MM.1S (cell line): ENCODE data around the gene POLR2E.

ENCODE experiments used
- DNase-seq: peaks from one replicate; pipeline ENCODE4 v3.0.0-alpha.2; 2015
- H2AFZ ChIP-seq: fragments of 300-600 bp; sonication (generic); 2 replicates; pipeline ENCODE4 v1.6.0; 2016; ENCODE audit warnings: antibody characterized with exemption, low read length
- H3F3A ChIP-seq: fragments of 300-600 bp; sonication (generic); 2 replicates; pipeline ENCODE4 v1.6.1; 2016; ENCODE audit warnings: mild to moderate bottlenecking, antibody characterized with exemption, low read length, moderate library complexity, mixed read lengths; ENCODE audit not compliant: insufficient read depth
- H3K27ac ChIP-seq: fragments of 300-600 bp; sonication (generic); 2 replicates; pipeline ENCODE4 v1.5.1; 2016; ENCODE audit warnings: mild to moderate bottlenecking, low read length
- H3K27me3 ChIP-seq: fragments of 300-600 bp; sonication (generic); replicated peaks from 2 replicates; pipeline ENCODE4 v1.6.0; 2016; ENCODE audit warnings: low read length; ENCODE audit not compliant: insufficient read depth
- H3K36me3 ChIP-seq: fragments of 300-600 bp; sonication (generic); replicated peaks from 2 replicates; pipeline ENCODE4 v1.6.1; 2016; ENCODE audit warnings: mild to moderate bottlenecking, low read length, mixed read lengths; ENCODE audit not compliant: insufficient read depth
- H3K4me1 ChIP-seq: fragments of 300-600 bp; sonication (generic); 2 replicates; pipeline ENCODE4 v1.6.1; 2016; ENCODE audit warnings: low read length, mixed read lengths
- H3K4me2 ChIP-seq: fragments of 300-600 bp; sonication (generic); 2 replicates; pipeline ENCODE4 v1.6.0; 2016; ENCODE audit warnings: low read depth, low read length
- H3K4me3 ChIP-seq: fragments of 300-600 bp; sonication (generic); 2 replicates; pipeline ENCODE4 v1.5.1; 2016; ENCODE audit warnings: low read length, mixed read lengths
- H3K79me2 ChIP-seq: fragments of 300-600 bp; sonication (generic); 2 replicates; pipeline ENCODE4 v1.6.1; 2016; ENCODE audit warnings: mixed run types, low read length, mixed read lengths
- H3K9ac ChIP-seq: fragments of 300-600 bp; sonication (generic); 2 replicates; pipeline ENCODE4 v1.6.1; 2016; ENCODE audit warnings: low read length, mixed read lengths
- H3K9me2 ChIP-seq: fragments of 300-600 bp; sonication (generic); replicated peaks from 2 replicates; pipeline ENCODE4 v1.6.1; 2016; ENCODE audit warnings: mild to moderate bottlenecking, low read length, mixed read lengths; ENCODE audit not compliant: insufficient read depth
- H3K9me3 ChIP-seq: fragments of 300-600 bp; sonication (generic); replicated peaks from 2 replicates; pipeline ENCODE4 v1.6.1; 2016; ENCODE audit warnings: mild to moderate bottlenecking, low read length, mixed read lengths; ENCODE audit not compliant: insufficient read depth
- H4K20me1 ChIP-seq: fragments of 300-600 bp; sonication (generic); 2 replicates; pipeline ENCODE4 v1.6.1; 2016; ENCODE audit warnings: mild to moderate bottlenecking, low read length, moderate library complexity, mixed read lengths; ENCODE audit not compliant: insufficient read depth
- EZH2 ChIP-seq: fragments of 300-600 bp; sonication (generic); optimal IDR thresholded peaks from 2 replicates; pipeline ENCODE3; 2017; ENCODE audit warnings: low read depth, mild to moderate bottlenecking, antibody characterized with exemption, low read length, mixed read lengths
- EZH2phosphoT487 ChIP-seq: fragments of 300-600 bp; sonication (generic); IDR thresholded peaks from 2 replicates; pipeline ENCODE4 v1.6.1; 2018; ENCODE audit warnings: antibody characterized with exemption, low read length
- TF ChIP-seq, protein P1 (sequence below): fragments of 300-600 bp; sonication (generic); IDR thresholded peaks from 2 replicates; pipeline ENCODE4 v1.5.1; 2016; ENCODE audit warnings: antibody characterized with exemption, low read length, mixed read lengths

POLR2E gene

DNA sequence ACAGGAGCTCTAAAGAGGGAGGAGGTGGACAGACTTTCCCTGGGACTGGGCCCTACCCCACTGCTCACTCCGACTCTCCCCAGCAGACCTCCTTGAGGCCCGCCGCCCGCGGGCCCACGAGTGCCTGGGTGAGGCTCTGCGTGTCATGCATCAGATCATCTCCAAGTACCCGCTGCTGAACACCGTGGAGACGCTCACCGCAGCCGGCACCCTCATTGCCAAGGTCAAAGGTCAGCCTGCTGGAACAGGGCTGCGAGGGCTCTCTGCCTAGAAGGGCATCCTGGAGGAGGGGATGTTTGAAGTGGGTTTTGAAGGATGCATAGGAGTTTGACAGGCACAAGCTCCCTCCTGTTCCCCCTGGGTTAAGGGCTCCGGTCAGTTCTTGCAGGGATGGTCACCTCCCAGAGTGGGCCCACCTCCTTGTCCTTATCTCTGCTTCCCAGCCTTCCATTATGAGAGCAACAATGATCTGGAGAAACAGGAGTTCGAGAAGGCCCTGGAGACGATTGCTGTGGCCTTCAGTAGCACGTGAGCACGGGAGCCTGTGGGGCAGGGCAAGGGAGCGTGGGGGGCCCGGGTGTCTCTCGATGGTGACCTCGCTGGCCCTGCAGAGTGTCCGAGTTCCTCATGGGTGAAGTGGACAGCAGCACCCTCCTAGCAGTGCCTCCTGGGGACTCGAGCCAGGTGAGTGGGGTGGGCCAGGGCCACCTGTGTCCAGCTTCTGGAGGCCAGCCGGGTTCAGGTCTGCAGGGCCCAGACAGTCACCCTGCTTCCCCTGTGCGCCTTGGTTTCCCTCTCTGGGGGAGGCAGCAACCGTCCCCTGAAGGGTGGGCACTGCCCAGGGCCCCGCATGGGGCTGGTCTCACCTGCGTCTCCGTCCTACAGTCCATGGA, 21.9 kb downstream of the POLR2E start:
- H3F3A ChIP-seq: peaks cover 49% of the 10 kb centered on the region

DNA sequence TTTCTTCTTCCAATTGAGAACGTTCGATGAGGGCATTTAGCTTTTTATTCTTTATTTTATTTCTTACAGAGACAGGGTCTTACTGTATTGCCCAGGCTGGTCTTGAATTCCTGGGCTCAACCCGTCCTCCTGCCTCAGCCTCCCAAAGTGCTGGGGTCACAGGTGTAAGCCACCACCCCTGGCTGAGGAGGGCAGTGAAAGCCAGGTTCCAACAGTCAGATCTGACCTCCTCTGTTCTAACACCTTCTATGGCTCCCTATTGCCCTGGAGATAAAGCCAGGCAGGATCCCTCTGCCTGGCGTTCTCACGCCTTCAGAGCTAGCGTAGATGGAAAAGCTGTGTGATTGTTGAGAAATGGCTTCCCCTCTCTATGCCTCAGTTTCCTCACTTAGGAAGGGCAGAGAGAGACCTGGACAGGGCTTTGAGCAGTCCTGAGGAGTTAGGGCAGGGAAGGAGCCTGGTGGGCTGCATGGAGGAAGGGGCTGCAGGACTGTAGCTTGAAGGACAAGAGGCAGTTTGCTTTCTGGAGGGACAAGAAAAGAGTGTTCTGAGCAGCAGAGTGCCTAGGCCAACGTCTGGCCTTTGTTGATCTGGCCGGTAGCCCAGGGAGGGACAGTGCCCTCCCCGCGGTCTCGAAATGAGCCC, 22.7 kb downstream of the POLR2E start:
- H2AFZ ChIP-seq: no peak overlapping the region
- peaks cover 84% of the 10 kb centered on the region for H3K79me2 ChIP-seq
- no peak overlapping the region for H3K9ac ChIP-seq
- TF ChIP-seq, protein P1, sequence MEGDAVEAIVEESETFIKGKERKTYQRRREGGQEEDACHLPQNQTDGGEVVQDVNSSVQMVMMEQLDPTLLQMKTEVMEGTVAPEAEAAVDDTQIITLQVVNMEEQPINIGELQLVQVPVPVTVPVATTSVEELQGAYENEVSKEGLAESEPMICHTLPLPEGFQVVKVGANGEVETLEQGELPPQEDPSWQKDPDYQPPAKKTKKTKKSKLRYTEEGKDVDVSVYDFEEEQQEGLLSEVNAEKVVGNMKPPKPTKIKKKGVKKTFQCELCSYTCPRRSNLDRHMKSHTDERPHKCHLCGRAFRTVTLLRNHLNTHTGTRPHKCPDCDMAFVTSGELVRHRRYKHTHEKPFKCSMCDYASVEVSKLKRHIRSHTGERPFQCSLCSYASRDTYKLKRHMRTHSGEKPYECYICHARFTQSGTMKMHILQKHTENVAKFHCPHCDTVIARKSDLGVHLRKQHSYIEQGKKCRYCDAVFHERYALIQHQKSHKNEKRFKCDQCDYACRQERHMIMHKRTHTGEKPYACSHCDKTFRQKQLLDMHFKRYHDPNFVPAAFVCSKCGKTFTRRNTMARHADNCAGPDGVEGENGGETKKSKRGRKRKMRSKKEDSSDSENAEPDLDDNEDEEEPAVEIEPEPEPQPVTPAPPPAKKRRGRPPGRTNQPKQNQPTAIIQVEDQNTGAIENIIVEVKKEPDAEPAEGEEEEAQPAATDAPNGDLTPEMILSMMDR: no peak
- TF ChIP-seq EZH2phosphoT487 (no peak), EZH2 (no peak)
- peaks cover 22% of the 10 kb centered on the region for H3K4me1 ChIP-seq
- H3K4me3 ChIP-seq: no peak overlapping the region
- no peak overlapping the region for H3K27ac ChIP-seq
- H3K27me3 ChIP-seq: no peaks in the 10 kb centered on the region
- DNase-seq: no peak
- H3K9me3 ChIP-seq: no peaks in the 10 kb centered on the region
- peaks cover 6% of the 10 kb centered on the region; the same call in 1 of the 2 replicates for H3K36me3 ChIP-seq
- no peaks in the 10 kb centered on the region for H3K9me2 ChIP-seq
- H3K4me2 ChIP-seq: no peak overlapping the region
- 0 out of 2 replicates have a peak, but pooled peaks cover 5% of the 10 kb centered on the region for H4K20me1 ChIP-seq
- H3F3A ChIP-seq: peaks cover 57% of the 10 kb centered on the region

More for the DNA sequence above, 21.9 kb downstream of the POLR2E start:
- TF ChIP-seq EZH2 (no peak), EZH2phosphoT487 (no peak)
- TF ChIP-seq, protein P1: no peak
- no peak for DNase-seq
- Histone ChIP-seq H3K9me2 (no peaks in the 10 kb centered on the region), H3K36me3 (peaks cover 6% of the 10 kb centered on the region), H3K27me3 (no peaks in the 10 kb centered on the region), H3K9me3 (no peaks in the 10 kb centered on the region), H3K27ac (no peak overlapping the region), H3K9ac (no peak overlapping the region), H3K4me2 (no peak overlapping the region), H3K4me3 (no peak overlapping the region), H4K20me1 (0 out of 2 replicates have a peak, but pooled peaks cover 5% of the 10 kb centered on the region), H2AFZ (no peak overlapping the region), H3K79me2 (peaks cover 83% of the 10 kb centered on the region), H3K4me1 (peaks cover 26% of the 10 kb centered on the region)

DNA sequence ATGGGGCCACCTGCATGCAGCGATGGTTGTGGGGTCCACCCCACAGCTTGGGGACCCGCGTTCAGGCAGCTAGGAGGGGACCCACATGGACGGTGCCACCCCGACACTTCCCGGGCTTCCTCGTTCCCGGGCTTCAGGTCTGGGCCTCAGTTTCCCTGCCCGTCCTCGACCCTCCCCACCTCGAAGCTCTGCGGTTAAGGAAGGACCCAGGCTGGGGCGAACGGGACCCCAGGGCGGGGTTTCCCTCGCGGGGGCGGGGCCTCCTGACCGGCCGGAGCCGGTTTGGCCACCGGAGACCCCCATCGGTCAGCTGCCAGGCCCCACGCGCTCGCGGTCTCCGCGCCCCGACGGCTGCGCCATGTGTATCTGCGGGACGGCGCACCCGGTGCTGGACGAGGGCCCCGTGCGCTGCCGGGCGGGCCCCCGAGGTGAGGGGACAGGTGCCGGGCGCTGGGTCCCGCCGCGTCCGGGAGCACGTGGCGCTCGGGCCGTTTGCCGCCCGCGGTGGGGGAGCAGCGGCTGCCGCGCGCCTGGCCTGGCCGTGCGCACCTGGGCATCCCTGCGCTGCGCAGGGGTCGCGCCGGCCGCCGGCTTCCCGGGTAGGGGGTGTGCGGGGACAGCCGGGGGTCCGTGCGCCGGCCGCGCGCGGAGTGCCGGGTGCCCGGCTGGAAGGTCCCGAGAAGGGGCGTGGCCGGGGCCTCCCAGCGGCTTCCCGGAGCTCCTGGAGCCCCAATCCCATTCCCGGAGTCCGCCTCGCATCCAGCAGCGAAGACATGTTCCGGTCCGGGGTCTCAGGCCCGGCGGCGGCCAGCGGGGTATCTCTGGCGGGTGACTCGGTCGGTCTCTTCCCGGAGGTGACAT, 24.0 kb downstream of the POLR2E start:
- Histone ChIP-seq H3K9ac (no peak overlapping the region), H2AFZ (no peak overlapping the region), H3K27ac (no peak overlapping the region), H3K27me3 (no peaks in the 10 kb centered on the region), H3K79me2 (peaks cover 90% of the 10 kb centered on the region), H4K20me1 (0 out of 2 replicates have a peak, but pooled peaks cover 5% of the 10 kb centered on the region), H3K9me3 (no peaks in the 10 kb centered on the region), H3F3A (peaks cover 58% of the 10 kb centered on the region), H3K4me3 (no peak overlapping the region), H3K4me1 (peaks cover 18% of the 10 kb centered on the region), H3K4me2 (no peak overlapping the region), H3K9me2 (no peaks in the 10 kb centered on the region), H3K36me3 (peaks cover 6% of the 10 kb centered on the region; the same call in 1 of the 2 replicates)
- TF ChIP-seq EZH2 (no peak), EZH2phosphoT487 (no peak)
- TF ChIP-seq, protein P1: no peak
- DNase-seq: no peak
